ENCODE data around the gene CCDC177.
"Not testable (repeated sequence)": the region's sequence is repeated elsewhere in the genome, so short reads cannot be mapped to it uniquely, and the experiment has no call there.

GRCh38 chr14:69599431-69599830 lies 24.8 kb upstream of the CCDC177 start:
- not testable (repeated sequence) for TF ChIP-seq CTCF, POLR2A (IDR thresholded peaks at IDR 0.05)

Data from right lobe of liver (tissue), 4 donors.